Epithelial cell of proximal tubule (primary cell): Measurements from ENCODE around the gene DAZAP1. TPM values are rescaled to one million over a fixed set of nuclear protein-coding genes. Genes with fewer than 3 reads are reported as not detected.

ENCODE experiments used
- DNase-seq: peaks from one replicate; pipeline ENCODE4 v3.0.0-alpha.2; 2011; ENCODE audit warnings: low read depth
- H3K4me3 ChIP-seq: 2 replicates; pipeline ENCODE4 v1.5.1; 2011; ENCODE audit warnings: low read depth, mild to moderate bottlenecking, low read length
- CTCF ChIP-seq: conservative IDR thresholded peaks from 2 replicates; pipeline ENCODE4 v1.5.1; 2012; ENCODE audit warnings: low read depth, mild to moderate bottlenecking, low read length
- total RNA-seq: library from RNA; depleted of rRNA; stranded (reverse); fragments of >200 nt; gene quantifications from 2 replicates; pipeline ENCODE4 v1.2.3, GENCODE V29; 2015

The DAZAP1 gene
- total RNA-seq, 1 donor from 2014 or later, result 53.8 TPM

- DNase-seq, result no peak
- no peak overlapping the region for H3K4me3 ChIP-seq
- TF ChIP-seq CTCF, result no peak
These were observed 50.5 kb downstream of the DAZAP1 start for GRCh38 chr19:1457892-1458291.

DNA sequence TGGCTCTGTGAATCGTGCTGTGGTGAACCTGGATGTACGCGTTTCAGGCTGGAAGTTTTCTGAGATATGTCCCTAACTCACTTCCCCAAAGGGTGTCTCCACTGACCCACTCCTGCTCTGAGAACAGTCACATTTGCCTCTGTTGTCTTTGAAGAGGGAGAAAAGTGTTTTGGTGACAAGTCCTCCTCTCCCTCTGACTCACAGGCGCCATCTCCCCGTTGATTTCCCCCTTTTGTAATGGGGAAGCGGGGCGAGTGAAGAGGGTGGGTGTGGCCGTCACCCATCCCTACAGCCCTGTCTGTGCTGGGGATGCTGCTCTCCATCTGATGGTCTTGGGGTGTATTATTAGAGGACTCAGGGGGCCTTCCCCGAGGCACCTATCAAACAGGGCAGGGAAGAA is 52.1 kb downstream of the DAZAP1 start:
- no peak overlapping the region for H3K4me3 ChIP-seq
- no peak for DNase-seq
- no peak for TF ChIP-seq CTCF

DNA sequence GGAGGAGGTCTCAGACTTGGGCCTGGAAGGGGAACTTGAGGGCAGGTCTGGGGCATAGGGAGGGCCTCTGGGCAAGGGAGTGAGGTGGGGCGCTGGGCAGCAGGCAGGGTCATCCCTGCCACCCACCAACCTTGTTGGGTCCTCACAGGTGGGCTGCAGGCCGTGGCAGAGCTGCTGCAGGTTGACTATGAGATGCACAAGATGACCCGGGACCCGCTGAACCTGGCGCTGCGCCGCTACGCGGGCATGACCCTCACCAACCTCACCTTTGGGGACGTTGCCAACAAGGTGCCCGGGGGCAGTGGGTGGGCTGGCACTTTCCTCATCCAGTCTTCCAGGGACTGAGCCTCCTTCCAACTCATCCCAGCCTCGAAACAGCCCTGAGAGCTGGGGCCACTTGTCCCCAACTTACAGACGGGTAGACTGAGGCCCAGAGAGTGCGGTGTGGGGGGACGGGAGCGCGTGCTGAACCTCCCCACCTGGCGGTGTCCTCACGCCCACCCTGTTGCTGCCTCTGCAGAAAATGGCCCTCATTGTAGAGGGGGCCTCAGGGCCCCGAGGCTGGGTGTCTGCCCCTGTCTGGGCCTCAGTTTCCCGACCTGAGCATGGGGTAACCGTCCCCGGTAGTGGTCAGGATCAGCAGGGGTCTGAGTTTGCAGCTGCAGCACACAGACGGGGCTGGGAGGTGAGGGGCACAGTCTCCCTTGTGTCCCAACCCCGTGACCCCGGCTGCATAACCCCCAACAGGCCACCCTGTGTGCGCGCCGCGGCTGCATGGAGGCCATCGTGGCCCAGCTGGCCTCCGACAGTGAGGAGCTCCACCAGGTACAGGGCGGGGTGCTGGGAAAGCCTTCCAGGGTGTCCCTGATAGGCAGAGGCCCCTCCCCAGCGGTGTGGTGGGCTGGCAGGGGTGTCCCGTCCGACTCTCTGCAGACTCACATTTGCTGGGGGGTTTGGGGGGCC is 52.9 kb downstream of the DAZAP1 start:
- TF ChIP-seq CTCF, result no peak
- no peak for DNase-seq
- H3K4me3 ChIP-seq, result no peak overlapping the region

- no peak overlapping the region for H3K4me3 ChIP-seq
- DNase-seq, result no peak
- TF ChIP-seq CTCF, result no peak
These were observed 54.5 kb downstream of the DAZAP1 start for GRCh38 chr19:1461862-1462261.

DNA sequence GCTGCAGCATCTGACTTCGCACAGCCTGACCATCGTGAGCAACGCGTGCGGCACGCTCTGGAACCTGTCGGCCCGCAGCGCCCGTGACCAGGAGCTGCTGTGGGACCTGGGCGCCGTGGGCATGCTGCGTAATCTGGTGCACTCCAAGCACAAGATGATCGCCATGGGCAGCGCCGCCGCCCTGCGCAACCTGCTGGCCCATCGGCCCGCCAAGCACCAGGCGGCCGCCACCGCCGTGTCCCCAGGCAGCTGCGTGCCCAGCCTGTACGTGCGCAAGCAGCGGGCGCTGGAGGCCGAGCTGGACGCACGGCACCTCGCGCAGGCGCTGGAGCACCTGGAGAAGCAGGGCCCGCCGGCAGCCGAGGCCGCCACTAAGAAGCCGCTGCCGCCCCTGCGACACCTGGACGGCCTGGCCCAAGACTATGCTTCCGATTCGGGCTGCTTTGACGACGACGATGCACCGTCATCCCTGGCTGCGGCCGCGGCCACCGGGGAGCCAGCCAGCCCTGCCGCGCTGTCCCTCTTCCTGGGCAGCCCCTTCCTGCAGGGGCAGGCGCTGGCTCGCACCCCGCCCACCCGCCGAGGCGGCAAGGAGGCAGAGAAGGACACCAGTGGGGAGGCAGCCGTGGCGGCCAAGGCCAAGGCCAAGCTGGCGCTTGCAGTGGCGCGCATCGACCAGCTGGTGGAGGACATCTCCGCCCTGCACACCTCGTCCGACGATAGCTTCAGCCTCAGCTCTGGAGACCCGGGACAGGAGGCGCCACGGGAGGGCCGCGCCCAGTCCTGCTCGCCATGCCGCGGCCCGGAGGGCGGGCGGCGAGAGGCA is 58.0 kb downstream of the DAZAP1 start:
- no peak for DNase-seq
- no peak overlapping the region for H3K4me3 ChIP-seq
- peak; percentile 48 for TF ChIP-seq CTCF

- H3K4me3 ChIP-seq, result no peak overlapping the region
- TF ChIP-seq CTCF, result no peak
- no peak for DNase-seq
These were observed 58.7 kb downstream of the DAZAP1 start for GRCh38 chr19:1466018-1466460.
